Right hindlimb (tissue), 1 donor: Measurements from ENCODE around the gene NSMCE1.
A peak's percentile ranks its signal among the peaks of the same experiment; 100 is the strongest.

Source experiments
- DNase-seq: peaks from one replicate; pipeline ENCODE4 v3.0.0-alpha.2; 2018

NSMCE1 gene

GRCh38 chr16:27268376-27269299 is at the start of gene NSMCE1:
NSMCE1 (minus strand) TSS chr16:27268772; CDS start chr16:27257570, 11,202 bp downstream.
- peak; percentile 98 for DNase-seq

GRCh38 chr16:27317738-27318391 is 49.3 kb upstream of the NSMCE1 start:
- DNase-seq = no peak

GRCh38 chr16:27317320-27317719 is 48.7 kb upstream of the NSMCE1 start:
- no peak for DNase-seq

GRCh38 chr16:27316038-27316680 is 47.6 kb upstream of the NSMCE1 start:
- DNase-seq = no peak

GRCh38 chr16:27315333-27316037 is 46.9 kb upstream of the NSMCE1 start:
- no peak for DNase-seq

- no peak for DNase-seq
These were observed 46.4 kb upstream of the NSMCE1 start for GRCh38 chr16:27314986-27315332.

GRCh38 chr16:27314161-27314723 is 45.7 kb upstream of the NSMCE1 start:
- peak; percentile 66 for DNase-seq

- DNase-seq = peak; percentile 77
These were observed 45.0 kb upstream of the NSMCE1 start, which contains the start of gene IL4R for GRCh38 chr16:27313422-27314160. IL4R (plus strand) TSS chr16:27313974; CDS start chr16:27340204, 26,230 bp downstream.

GRCh38 chr16:27312580-27313421 is 44.2 kb upstream of the NSMCE1 start:
- DNase-seq = no peak

- no peak for DNase-seq
These were observed 43.3 kb upstream of the NSMCE1 start for GRCh38 chr16:27311897-27312303.

- DNase-seq = no peak
These were observed 42.9 kb upstream of the NSMCE1 start for GRCh38 chr16:27311448-27311830.

GRCh38 chr16:27310576-27311447 is 42.2 kb upstream of the NSMCE1 start:
- no peak for DNase-seq

GRCh38 chr16:27308792-27309191 is 40.2 kb upstream of the NSMCE1 start:
- DNase-seq = no peak

GRCh38 chr16:27305839-27306442 is 37.4 kb upstream of the NSMCE1 start:
- DNase-seq = no peak

GRCh38 chr16:27304881-27305745 is 36.5 kb upstream of the NSMCE1 start:
- DNase-seq = no peak

GRCh38 chr16:27304102-27304501 is 35.5 kb upstream of the NSMCE1 start:
- no peak for DNase-seq

GRCh38 chr16:27303256-27304100 is 34.9 kb upstream of the NSMCE1 start:
- DNase-seq = no peak
